ENCODE results near the gene LAPTM5.

GRCh38 chr1:30737357-30738039 is 20.1 kb downstream of the LAPTM5 start:
- TF ChIP-seq ZNF768 (tag by site-specific recombination; IDR thresholded peaks at IDR 0.05) (no peak), PRDM2 (tag by site-specific recombination; IDR thresholded peaks at IDR 0.05; ENCODE audit: borderline replicate concordance) (no peak), ZNF274 (IDR thresholded peaks at IDR 0.05; ENCODE audit: low read length) (no peak), ZNF274 (tag by site-specific recombination; IDR thresholded peaks at IDR 0.05; ENCODE audit: borderline replicate concordance) (no peak)
- TF ChIP-seq, protein P1, sequence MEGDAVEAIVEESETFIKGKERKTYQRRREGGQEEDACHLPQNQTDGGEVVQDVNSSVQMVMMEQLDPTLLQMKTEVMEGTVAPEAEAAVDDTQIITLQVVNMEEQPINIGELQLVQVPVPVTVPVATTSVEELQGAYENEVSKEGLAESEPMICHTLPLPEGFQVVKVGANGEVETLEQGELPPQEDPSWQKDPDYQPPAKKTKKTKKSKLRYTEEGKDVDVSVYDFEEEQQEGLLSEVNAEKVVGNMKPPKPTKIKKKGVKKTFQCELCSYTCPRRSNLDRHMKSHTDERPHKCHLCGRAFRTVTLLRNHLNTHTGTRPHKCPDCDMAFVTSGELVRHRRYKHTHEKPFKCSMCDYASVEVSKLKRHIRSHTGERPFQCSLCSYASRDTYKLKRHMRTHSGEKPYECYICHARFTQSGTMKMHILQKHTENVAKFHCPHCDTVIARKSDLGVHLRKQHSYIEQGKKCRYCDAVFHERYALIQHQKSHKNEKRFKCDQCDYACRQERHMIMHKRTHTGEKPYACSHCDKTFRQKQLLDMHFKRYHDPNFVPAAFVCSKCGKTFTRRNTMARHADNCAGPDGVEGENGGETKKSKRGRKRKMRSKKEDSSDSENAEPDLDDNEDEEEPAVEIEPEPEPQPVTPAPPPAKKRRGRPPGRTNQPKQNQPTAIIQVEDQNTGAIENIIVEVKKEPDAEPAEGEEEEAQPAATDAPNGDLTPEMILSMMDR (tag by site-specific recombination; IDR thresholded peaks at IDR 0.05) = no peak
- TF ChIP-seq, protein P2, sequence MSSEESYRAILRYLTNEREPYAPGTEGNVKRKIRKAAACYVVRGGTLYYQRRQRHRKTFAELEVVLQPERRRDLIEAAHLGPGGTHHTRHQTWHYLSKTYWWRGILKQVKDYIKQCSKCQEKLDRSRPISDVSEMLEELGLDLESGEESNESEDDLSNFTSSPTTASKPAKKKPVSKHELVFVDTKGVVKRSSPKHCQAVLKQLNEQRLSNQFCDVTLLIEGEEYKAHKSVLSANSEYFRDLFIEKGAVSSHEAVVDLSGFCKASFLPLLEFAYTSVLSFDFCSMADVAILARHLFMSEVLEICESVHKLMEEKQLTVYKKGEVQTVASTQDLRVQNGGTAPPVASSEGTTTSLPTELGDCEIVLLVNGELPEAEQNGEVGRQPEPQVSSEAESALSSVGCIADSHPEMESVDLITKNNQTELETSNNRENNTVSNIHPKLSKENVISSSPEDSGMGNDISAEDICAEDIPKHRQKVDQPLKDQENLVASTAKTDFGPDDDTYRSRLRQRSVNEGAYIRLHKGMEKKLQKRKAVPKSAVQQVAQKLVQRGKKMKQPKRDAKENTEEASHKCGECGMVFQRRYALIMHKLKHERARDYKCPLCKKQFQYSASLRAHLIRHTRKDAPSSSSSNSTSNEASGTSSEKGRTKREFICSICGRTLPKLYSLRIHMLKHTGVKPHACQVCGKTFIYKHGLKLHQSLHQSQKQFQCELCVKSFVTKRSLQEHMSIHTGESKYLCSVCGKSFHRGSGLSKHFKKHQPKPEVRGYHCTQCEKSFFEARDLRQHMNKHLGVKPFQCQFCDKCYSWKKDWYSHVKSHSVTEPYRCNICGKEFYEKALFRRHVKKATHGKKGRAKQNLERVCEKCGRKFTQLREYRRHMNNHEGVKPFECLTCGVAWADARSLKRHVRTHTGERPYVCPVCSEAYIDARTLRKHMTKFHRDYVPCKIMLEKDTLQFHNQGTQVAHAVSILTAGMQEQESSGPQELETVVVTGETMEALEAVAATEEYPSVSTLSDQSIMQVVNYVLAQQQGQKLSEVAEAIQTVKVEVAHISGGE (tag by site-specific recombination; conservative IDR thresholded peaks at IDR 0.05; ENCODE audit: low read depth) = no peak

All from HEK293 (cell line).